NCI-H82 treated with DMSO at 0.1 percent for 48 hours (cell line): ENCODE results near the gene NLRP6.
"Not testable (repeated sequence)": the region's sequence is repeated elsewhere in the genome, so short reads cannot be mapped to it uniquely, and the experiment has no call there.

Source experiments
- DNase-seq: peaks from one replicate; lab custom pipeline; 2025; ENCODE audit not compliant: unreplicated experiment; lab: John Stamatoyannopoulos, UW

Gene NLRP6

GRCh38 chr11:306645-307371 lies 28.6 kb downstream of the NLRP6 start:
- DNase-seq, result no peak

GRCh38 chr11:307766-308708 lies 29.8 kb downstream of the NLRP6 start, which contains the start of gene IFITM2:
IFITM2 (plus strand) TSS chr11:307816; CDS start chr11:308193, 377 bp downstream.
- DNase-seq, result not testable (repeated sequence)

- DNase-seq, result not testable (repeated sequence)
Measured at GRCh38 chr11:308740-309665, 30.8 kb downstream of the NLRP6 start.

- not testable (repeated sequence) for DNase-seq
Measured at GRCh38 chr11:309979-310572, 31.9 kb downstream of the NLRP6 start.

GRCh38 chr11:311013-311748 lies 33.0 kb downstream of the NLRP6 start:
- not testable (repeated sequence) for DNase-seq

- no peak for DNase-seq
Measured at GRCh38 chr11:312092-312816, 34.0 kb downstream of the NLRP6 start.

GRCh38 chr11:313304-313786 lies 35.1 kb downstream of the NLRP6 start:
- no peak for DNase-seq

- DNase-seq, result no peak
Measured at GRCh38 chr11:313787-314553, 35.8 kb downstream of the NLRP6 start, which contains the start of gene IFITM1. IFITM1 (plus strand) TSS chr11:314040; CDS start chr11:314171, 131 bp downstream.

- DNase-seq, result not testable (repeated sequence)
Measured at GRCh38 chr11:314554-314875, 36.3 kb downstream of the NLRP6 start.

- no peak for DNase-seq
Measured at GRCh38 chr11:315051-315481, 36.9 kb downstream of the NLRP6 start.

GRCh38 chr11:315516-315994 lies 37.3 kb downstream of the NLRP6 start:
- no peak for DNase-seq

- DNase-seq, result no peak
Measured at GRCh38 chr11:316031-316701, 38.0 kb downstream of the NLRP6 start.

GRCh38 chr11:316891-317301 lies 38.7 kb downstream of the NLRP6 start:
- no peak for DNase-seq

- not testable (repeated sequence) for DNase-seq
Measured at GRCh38 chr11:317668-318404, 39.6 kb downstream of the NLRP6 start.

- DNase-seq, result not testable (repeated sequence)
Measured at GRCh38 chr11:318405-319120, 40.4 kb downstream of the NLRP6 start.
